Calu3 (cell line): ENCODE results near the gene ABAT. TPM values are rescaled to one million over a fixed set of nuclear protein-coding genes. Genes with fewer than 3 reads are reported as not detected.

Experiments
- BruUV-seq: library from RNA; stranded (reverse); fragments of 400-500 nt; replicated peaks from 2 replicates; lab custom pipeline; 2021; lab: Mats Ljungman, UMichigan
- CTCF ChIA-PET: fragments of 300-600 bp; sonication (Branson Sonifier 250); formaldehyde crosslinking; loops from one replicate; lab custom pipeline; 2022; ENCODE audit warnings: antibody characterized with exemption; lab: Charles Lee
- DNase-seq: peaks from one replicate; pipeline ENCODE4 v3.0.0; 2022
- H3K27ac Mint-ChIP-seq: one replicate; pipeline ENCODE4 v1.8.0; 2022; ENCODE audit warnings: mixed read lengths; ENCODE audit not compliant: unreplicated experiment
- H3K27me3 Mint-ChIP-seq: one replicate; pipeline ENCODE4 v1.8.0; 2022; ENCODE audit warnings: mixed read lengths; ENCODE audit not compliant: unreplicated experiment
- H3K36me3 Mint-ChIP-seq: one replicate; pipeline ENCODE4 v1.8.0; 2022; ENCODE audit warnings: mild to moderate bottlenecking, moderate library complexity, mixed read lengths; ENCODE audit not compliant: insufficient read depth, unreplicated experiment
- H3K4me1 Mint-ChIP-seq: one replicate; pipeline ENCODE4 v1.8.0; 2022; ENCODE audit warnings: mild to moderate bottlenecking, low read depth, mixed read lengths; ENCODE audit not compliant: unreplicated experiment
- H3K4me3 Mint-ChIP-seq: one replicate; pipeline ENCODE4 v1.8.0; 2022; ENCODE audit warnings: mild to moderate bottlenecking, low read depth, moderate library complexity, mixed read lengths; ENCODE audit not compliant: unreplicated experiment
- H3K9me3 Mint-ChIP-seq: one replicate; pipeline ENCODE4 v1.8.0; 2022; ENCODE audit warnings: low read depth, mixed read lengths; ENCODE audit not compliant: unreplicated experiment
- CTCF ChIP-seq: fragments of 200-600 bp; IDR thresholded peaks from one replicate; pipeline ENCODE4 v1.8.0; 2022; ENCODE audit warnings: antibody characterized with exemption; ENCODE audit not compliant: unreplicated experiment
- intact Hi-C: fragments of 100-400 bp; cut with micrococcal nuclease; formaldehyde crosslinking; loops from one replicate; pipeline ENCODE4 v1.10.0; 2022; ENCODE audit not compliant: unreplicated experiment
- total RNA-seq: library from RNA; stranded (reverse); gene quantifications from 2 replicates; pipeline ENCODE4 v1.2.3, GENCODE V29; 2022

The ABAT gene
- total RNA-seq, 1 experiment from 2014 or later = 12.6 TPM

DNA sequence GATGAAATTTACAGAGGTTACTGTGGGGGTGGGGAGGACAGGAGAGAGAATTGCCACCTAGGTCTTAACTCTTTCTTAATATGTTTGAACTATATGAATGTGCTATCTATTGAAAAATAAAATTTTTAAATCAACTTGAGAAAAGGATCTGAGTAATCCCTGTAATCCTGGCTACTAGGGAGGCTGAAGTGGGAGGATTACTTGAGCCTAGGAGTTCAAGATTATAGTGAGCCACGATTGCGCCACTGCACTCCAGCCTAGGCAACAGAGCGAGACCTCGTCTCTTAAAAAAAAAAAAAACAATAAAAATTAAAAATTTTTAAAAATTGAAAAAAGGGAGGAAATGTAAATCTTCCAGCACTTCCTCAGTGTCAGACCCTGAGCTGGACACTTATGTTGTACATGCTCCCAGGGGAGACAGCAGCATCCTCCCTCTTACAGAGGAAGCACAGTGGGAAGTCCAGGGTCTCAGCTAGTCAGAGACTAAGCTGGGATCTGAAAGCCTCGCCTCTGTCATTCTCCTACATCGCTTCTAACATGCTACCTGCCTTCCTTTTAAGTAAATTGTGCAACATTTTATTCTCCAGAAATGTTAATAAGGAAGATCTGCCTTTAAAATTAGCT lies 145.1 kb downstream of the ABAT start:
- no TSS peak for BruUV-seq
- no peaks in the 10 kb centered on the region for H3K27me3 Mint-ChIP-seq
- no peak for TF ChIP-seq CTCF
- no peak overlapping the region for H3K4me3 Mint-ChIP-seq
- intact Hi-C loops = no loop called here
- DNase-seq = no peak
- H3K4me1 Mint-ChIP-seq = no peaks in the 10 kb centered on the region
- H3K27ac Mint-ChIP-seq = no peak overlapping the region
- H3K36me3 Mint-ChIP-seq = peaks cover 60% of the 10 kb centered on the region
- H3K9me3 Mint-ChIP-seq = no peaks in the 10 kb centered on the region
- CTCF ChIA-PET = no interaction called here

DNA sequence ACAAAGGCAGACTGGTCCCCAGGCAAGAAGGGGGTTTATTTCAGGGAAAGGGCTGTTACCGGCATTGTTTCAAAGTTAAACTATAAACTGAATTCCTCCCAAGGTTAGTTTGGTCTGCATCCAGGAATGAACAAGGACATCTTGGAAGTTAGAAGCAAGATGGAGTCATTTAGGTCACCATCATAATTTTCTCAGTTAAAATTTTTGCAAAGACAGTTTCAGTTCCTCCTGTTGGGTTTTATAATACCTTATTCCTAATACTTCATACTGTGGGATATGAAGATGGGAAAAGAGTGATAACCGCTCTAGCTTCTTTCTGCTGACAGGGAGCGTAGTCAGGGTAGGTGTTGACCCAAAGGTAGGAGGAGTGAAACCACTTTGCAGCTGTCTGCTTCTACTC lies 148.0 kb downstream of the ABAT start:
- Mint-ChIP-seq H3K4me1 (no peaks in the 10 kb centered on the region), H3K4me3 (no peak overlapping the region), H3K36me3 (peaks cover 74% of the 10 kb centered on the region), H3K9me3 (no peaks in the 10 kb centered on the region), H3K27me3 (no peaks in the 10 kb centered on the region), H3K27ac (no peak overlapping the region)
- TF ChIP-seq CTCF = no peak
- DNase-seq = no peak
- CTCF ChIA-PET = no interaction called here
- intact Hi-C loops = no loop called here
- no TSS peak for BruUV-seq

DNA sequence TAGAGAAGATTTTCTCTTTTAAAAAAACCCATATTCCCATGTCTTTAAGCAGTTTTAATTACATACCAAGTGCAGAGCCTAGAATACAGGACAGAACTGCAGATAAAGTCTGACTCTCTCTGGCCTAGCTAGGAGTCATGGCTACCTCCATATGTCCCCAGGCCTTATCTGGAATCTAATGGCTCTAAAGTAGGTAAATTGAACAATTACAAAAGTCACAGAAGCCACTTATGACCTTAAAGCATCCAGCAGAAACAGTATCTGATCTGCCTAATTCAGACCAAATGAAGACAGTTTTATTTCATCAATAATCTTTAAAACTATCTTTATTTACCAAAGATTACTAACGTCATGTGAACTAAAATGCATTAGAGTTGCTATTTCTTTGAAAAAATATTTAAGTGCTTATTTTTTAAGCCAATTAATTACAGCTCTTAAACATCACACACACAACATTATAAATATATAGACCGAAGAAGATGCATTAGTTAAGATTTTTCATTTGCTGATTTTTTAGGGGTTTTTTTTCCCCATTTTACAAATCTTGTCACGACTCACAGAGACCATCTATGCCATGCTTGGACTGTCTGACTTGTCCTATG lies 152.0 kb downstream of the ABAT start:
- no peaks in the 10 kb centered on the region for H3K9me3 Mint-ChIP-seq
- intact Hi-C loops = no loop called here
- no TSS peak for BruUV-seq
- no peaks in the 10 kb centered on the region for H3K27me3 Mint-ChIP-seq
- DNase-seq = no peak
- no peak for TF ChIP-seq CTCF
- no peak overlapping the region for H3K27ac Mint-ChIP-seq
- CTCF ChIA-PET = no interaction called here
- H3K4me3 Mint-ChIP-seq = no peak overlapping the region
- peaks cover 68% of the 10 kb centered on the region for H3K36me3 Mint-ChIP-seq
- no peaks in the 10 kb centered on the region for H3K4me1 Mint-ChIP-seq

- DNase-seq = no peak
- CTCF ChIA-PET = no interaction called here
- intact Hi-C loops = no loop called here
- no peak for TF ChIP-seq CTCF
- no TSS peak for BruUV-seq
- no peaks in the 10 kb centered on the region for H3K4me1 Mint-ChIP-seq
- peaks cover 67% of the 10 kb centered on the region for H3K36me3 Mint-ChIP-seq
- no peaks in the 10 kb centered on the region for H3K27me3 Mint-ChIP-seq
- no peak overlapping the region for H3K4me3 Mint-ChIP-seq
- H3K9me3 Mint-ChIP-seq = no peaks in the 10 kb centered on the region
- no peak overlapping the region for H3K27ac Mint-ChIP-seq
Measured at GRCh38 chr16:8828541-8829165, 154.2 kb downstream of the ABAT start.
